Pulmonary artery endothelial cell (primary cell): ENCODE measurements around the gene PLEKHA6. TPM values are rescaled to one million over a fixed set of nuclear protein-coding genes. Genes with fewer than 3 reads are reported as not detected.

Experiments used
- DNase-seq: peaks from one replicate; pipeline ENCODE4 v3.0.0-alpha.2; 2011; ENCODE audit warnings: low read depth, low spot score
- total RNA-seq: library from RNA; depleted of rRNA; stranded (reverse); fragments of >200 nt; gene quantifications from 2 replicates; pipeline ENCODE4 v1.2.3, GENCODE V29; 2014

Gene PLEKHA6
- total RNA-seq, 1 donor from 2014 or later = 5.7 TPM

DNA sequence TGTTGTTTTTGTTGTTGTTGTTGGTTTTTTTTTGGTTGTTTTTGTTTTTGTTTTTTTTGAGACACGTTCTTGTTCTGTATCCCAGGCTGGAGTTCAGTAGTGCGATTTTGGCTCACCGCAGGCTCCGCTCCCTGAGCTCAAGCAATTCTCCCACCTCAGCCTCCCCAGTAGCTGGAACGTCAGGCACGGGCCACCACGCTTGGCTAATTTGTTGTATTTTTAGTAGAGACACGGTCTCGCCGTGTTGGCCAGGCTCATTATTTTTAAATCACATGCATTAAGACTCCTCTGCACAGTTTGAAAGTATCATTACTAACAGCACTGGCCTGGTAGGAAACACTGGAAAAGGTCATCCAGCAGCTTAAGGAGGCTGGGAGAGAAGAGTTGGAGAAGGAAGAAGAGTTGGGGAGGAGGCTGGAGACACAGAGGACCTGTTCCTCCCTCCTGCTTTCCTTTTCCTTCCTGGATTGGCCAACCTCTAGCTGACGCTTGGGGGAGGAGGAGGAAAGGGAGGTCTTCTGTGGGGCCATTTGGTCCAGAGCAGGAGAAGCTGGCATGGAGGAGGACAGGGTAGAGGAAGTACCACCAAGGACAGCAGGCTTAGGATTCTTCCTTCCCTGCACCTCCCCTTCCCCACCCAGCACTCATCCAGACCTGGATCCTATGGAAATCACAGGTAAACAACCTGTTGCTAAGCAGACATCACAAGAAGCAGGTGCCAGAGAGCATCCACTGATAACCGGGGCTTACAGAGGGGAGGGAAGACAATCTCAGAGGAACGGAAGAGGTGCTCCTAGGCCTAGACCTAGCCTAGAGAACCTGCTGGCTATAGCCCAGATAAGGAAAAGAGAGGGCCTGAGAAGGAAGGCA, 74.1 kb downstream of the PLEKHA6 start:
- DNase-seq = no peak

GRCh38 chr1:204284929-204285328, 74.8 kb downstream of the PLEKHA6 start:
- no peak for DNase-seq

- DNase-seq = no peak
Measured at GRCh38 chr1:204283711-204284651, 75.7 kb downstream of the PLEKHA6 start.

GRCh38 chr1:204282761-204283221, 76.9 kb downstream of the PLEKHA6 start:
- no peak for DNase-seq

- DNase-seq = no peak
Measured at GRCh38 chr1:204280099-204280961, 79.4 kb downstream of the PLEKHA6 start.

DNA sequence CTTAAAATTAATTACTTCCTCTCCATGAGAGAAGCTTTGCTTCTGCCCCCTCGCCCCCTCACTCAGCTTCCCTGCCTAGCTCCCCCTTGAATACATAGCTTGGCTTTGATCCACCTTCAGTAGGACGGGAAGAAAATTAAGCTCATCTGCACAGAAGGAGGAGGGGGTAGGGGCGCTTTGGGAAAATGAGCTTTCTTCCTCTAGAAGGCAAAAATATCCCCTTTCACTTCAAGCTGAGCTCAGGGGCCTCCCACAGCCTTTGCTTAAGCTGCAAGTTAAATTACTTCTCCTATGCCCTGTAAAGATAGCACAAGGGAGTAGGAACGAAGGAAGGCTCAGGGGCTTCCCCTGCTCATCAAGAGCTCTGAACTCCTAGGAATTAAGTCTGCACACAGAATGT, 80.8 kb downstream of the PLEKHA6 start:
- no peak for DNase-seq

GRCh38 chr1:204278251-204278650, 81.5 kb downstream of the PLEKHA6 start:
- DNase-seq = no peak

GRCh38 chr1:204277563-204278219, 82.0 kb downstream of the PLEKHA6 start:
- no peak for DNase-seq

GRCh38 chr1:204275695-204276370, 83.9 kb downstream of the PLEKHA6 start:
- DNase-seq = no peak

DNA sequence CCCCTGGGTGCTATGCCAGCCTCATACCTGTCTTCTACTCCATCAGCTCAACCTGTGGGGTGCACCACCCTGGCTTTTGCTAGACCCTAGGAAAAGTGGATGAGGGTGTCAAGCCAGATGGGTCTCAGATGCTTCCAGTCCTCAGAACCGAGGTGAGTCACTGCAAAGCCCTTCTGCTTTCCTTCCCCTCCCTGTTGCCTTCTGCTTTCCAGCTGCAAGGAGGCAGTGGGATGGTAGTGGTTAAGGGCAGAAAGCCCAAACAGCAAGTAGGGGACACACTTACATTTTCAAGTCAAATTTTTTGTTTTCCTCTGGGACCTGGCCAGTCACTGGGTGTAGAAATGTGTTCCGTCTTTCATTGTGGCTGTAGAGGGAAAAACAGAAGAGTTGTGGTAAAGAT, 85.3 kb downstream of the PLEKHA6 start:
- no peak for DNase-seq

DNA sequence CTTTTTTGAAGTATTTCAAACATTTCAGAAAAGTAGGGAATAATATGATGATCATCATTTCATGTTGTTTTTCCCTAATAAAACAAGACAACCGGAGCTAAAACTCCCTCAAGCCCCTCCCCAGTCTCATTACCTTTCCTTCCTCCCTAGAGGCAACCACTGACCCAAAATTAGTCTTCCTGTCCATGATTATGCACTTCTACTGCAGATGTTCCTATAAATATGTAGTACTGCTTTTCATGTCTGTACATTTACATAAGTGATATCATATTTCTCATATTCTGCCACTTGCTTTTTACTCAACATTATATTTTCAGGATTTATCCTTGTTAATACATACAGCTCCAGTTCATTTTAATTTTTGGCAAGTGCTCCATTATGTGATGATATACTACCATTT, 87.2 kb downstream of the PLEKHA6 start:
- no peak for DNase-seq

DNA sequence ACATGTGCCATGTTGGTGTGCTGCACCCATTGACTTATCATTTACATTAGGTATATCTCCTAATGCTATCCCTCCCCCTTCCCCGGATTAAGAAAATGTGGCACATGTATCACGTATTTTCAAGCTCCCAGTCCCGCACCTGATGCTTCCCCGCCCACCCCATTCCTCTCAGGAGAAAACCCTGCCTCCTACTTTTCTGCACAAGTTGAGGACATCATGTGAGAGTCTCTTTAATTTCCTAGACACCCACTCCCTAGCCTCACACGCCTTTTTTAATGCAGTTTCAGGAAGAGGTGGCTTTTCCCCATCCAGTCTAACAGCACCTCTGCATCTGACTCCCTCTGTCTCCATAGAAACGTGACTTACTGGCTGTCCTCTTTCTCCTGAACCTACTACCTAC, 87.8 kb downstream of the PLEKHA6 start:
- no peak for DNase-seq

GRCh38 chr1:204268101-204268500, 91.6 kb downstream of the PLEKHA6 start:
- DNase-seq = no peak

DNA sequence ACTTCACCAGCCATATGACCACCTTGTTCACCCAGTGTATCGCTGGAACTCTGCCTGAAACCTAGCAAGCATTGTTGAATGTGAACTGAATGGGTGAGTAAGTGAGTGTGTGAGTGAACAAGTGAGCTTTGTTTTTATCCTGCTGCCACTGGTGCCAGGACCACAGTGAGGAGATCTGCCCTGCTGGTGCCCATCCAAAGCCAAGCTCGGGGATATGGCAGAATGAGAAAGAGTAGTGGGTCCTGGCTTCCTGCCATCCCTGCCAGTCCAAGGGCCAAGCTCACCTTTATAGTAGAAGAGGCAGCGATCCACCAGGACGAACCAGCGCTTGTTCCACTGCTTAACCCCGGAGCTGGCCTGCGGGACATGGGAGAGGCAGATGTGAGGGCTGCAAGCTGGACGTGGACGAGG, 92.5 kb downstream of the PLEKHA6 start:
- no peak for DNase-seq

DNA sequence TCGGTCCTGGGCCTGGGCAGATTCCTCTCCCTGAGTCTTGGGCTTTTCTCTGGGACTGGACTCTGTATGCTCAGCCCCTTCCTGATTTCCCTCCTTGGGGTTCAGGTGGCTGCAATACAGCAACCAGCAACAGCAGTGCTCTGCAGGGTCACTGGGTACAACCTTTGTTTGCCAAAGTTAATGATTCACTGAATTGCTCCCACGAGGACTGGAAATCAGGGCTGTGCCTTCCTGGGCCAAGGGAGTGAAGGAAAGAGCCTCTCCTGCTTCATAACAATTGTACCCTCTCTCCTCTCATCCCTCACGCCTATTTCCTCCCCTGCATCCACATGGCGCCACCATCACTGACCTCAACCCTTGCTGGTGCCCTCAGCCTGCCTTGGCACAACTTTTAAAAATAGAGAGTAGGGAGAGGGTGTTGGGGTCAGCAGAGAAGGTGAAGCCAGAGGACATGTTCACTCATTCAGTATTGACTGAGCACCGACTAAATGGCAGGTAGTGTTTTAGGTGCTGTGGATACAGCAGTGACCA, 93.2 kb downstream of the PLEKHA6 start:
- DNase-seq = no peak

GRCh38 chr1:204265665-204266064, 94.1 kb downstream of the PLEKHA6 start:
- DNase-seq = no peak

GRCh38 chr1:204264805-204265204, 94.9 kb downstream of the PLEKHA6 start:
- no peak for DNase-seq

DNA sequence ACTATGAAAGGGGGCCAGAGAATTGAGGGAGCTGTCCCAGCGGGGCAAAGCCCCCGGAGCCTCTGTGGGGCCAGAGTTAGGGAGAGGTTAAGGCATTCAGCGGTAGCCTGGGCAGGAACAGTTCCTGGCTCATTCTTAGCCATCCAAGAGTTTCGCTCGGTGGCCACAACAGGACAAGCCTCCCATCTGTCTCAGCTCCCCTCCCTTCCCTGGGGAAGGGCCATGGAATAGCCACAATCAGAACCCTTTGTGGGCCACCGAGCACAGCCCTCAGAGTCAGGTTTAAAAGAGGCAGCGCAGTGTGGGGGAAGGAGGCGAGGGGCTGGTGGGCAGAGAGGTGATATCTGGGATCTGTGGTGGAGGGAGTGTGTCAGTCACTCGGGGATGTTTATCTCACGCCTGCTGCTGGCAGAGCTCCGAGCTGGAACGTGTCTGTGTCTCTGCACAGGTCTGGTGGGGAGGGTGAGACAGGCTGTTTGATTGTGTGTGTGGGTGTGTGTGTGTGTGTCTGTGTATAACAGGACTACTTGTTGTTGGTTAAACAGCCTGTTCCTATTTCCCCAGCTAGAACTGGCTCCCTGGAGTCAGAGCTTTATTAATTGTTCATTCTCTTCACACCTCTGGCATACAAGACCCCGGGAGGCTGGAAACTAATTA, 96.3 kb downstream of the PLEKHA6 start:
- DNase-seq = no peak

DNA sequence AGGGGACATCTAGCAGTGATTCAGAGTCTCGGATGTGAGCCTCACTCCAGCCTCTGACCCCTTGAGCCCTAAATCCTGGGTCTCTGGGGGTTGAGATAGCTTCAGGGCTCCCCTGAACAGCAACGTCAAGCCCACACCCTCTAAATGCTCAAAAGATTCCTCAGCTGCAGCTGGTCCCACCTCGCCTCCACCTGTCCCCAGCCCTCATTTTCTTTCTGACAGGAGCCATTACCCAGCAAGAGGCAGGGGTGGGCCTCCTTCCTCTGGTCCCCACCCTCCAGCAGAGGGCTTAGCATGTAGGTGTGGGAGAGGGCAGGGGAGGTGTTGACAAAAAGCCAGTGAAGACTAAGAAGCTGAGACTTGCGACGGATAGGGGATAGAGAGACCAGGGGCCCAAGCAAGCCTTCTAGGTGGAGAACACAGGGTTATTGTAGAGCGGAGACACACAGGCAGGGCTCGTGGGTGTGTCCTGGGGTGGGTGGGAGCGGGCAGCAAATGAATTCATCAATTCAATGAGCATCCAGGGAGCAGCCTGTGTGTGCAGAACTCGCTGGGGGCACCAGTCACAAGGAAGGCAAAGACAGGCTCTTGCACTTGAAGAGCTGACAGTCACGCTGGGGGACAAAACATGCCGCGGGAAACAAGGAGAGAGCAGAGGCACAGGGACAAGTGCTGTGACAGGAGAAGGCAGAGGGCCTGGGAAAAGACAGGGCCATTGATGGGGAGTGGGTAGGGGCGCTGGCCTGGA, 97.0 kb downstream of the PLEKHA6 start:
- no peak for DNase-seq
